Bronchial epithelial cell (primary cell): ENCODE results near the gene CD247. TPM values are rescaled to one million over a fixed set of nuclear protein-coding genes. Genes with fewer than 3 reads are reported as not detected.

Experiments used
- DNase-seq: peaks from one replicate; pipeline ENCODE4 v3.0.0-alpha.2; 2010; ENCODE audit warnings: low read depth
- FAIRE-seq: peaks from 2 replicates; lab custom pipeline; 2011; peaks lifted over from hg19 to GRCh38; lab: Jason Lieb, UNC
- H3K27me3 ChIP-seq: 2 replicates; pipeline ENCODE4 v1.5.1; 2011; ENCODE audit warnings: low read length; ENCODE audit not compliant: control insufficient read depth, insufficient read depth
- H3K36me3 ChIP-seq: 2 replicates; pipeline ENCODE4 v1.5.1; 2011; ENCODE audit warnings: low read length; ENCODE audit not compliant: control insufficient read depth, insufficient read depth
- H3K4me3 ChIP-seq: 2 replicates; pipeline ENCODE4 v1.5.1; 2011; ENCODE audit warnings: mild to moderate bottlenecking, low read depth, low read length, control low read depth
- total RNA-seq: library from RNA; depleted of rRNA; stranded (reverse); fragments of >200 nt; gene quantifications from 2 replicates; pipeline ENCODE4 v1.2.1, GENCODE V29; 2014
- TF ChIP-seq, protein P1 (sequence below): IDR thresholded peaks from 2 replicates; pipeline ENCODE4 v1.5.1; 2011; ENCODE audit warnings: mild to moderate bottlenecking, moderate library complexity, low read length, control low read depth, inconsistent platforms; ENCODE audit not compliant: insufficient read depth, severe bottlenecking

CD247 gene
- total RNA-seq, 1 donor from 2014 or later, result not detected

- no peaks in the 10 kb centered on the region for H3K27me3 ChIP-seq
- FAIRE-seq, result no peak
- DNase-seq, result no peak
- TF ChIP-seq, protein P1, sequence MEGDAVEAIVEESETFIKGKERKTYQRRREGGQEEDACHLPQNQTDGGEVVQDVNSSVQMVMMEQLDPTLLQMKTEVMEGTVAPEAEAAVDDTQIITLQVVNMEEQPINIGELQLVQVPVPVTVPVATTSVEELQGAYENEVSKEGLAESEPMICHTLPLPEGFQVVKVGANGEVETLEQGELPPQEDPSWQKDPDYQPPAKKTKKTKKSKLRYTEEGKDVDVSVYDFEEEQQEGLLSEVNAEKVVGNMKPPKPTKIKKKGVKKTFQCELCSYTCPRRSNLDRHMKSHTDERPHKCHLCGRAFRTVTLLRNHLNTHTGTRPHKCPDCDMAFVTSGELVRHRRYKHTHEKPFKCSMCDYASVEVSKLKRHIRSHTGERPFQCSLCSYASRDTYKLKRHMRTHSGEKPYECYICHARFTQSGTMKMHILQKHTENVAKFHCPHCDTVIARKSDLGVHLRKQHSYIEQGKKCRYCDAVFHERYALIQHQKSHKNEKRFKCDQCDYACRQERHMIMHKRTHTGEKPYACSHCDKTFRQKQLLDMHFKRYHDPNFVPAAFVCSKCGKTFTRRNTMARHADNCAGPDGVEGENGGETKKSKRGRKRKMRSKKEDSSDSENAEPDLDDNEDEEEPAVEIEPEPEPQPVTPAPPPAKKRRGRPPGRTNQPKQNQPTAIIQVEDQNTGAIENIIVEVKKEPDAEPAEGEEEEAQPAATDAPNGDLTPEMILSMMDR, result no peak
- H3K4me3 ChIP-seq, result no peak overlapping the region
- no peaks in the 10 kb centered on the region for H3K36me3 ChIP-seq
Observed at GRCh38 chr1:167528057-167528728, 9.9 kb upstream of the CD247 start.

DNA sequence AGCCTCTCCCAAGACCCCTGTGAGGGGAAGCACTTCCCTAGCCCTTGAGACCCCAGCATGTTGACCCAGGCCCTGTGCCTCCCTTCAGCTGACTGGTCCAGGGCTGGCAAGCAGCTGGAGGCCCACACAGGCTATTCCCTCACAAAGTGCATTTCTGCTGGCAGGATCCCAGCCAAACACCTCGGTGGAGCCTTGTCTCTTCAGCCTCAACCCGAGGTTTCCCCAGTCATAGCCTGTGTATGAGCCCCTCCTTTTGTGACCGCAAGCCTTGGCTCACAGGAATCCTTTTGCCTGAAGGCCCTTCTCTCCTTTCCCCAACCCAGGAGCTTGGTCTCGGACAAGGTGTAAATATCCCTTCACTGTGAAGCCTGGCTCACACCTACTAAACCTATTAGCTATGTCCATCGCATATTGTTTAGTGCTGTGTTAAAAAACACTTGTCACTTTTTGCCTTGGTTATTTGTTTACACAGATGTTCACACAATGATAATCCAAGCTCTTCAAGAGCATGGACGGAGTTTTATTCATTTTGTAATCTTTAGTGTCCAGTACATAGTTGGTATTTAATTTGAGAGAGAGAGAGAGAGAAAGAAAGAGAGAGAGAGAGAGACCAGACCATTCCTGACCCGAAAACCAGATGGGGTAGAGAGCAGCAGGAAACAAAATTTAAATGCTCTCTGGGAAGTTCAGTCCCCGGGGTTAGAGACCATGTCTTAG lies 8.5 kb upstream of the CD247 start:
- Histone ChIP-seq H3K36me3 (no peaks in the 10 kb centered on the region), H3K4me3 (no peak overlapping the region), H3K27me3 (no peaks in the 10 kb centered on the region)
- DNase-seq (no peak), FAIRE-seq (no peak)
- TF ChIP-seq, protein P1, result no peak

- FAIRE-seq (no peak), DNase-seq (no peak)
- Histone ChIP-seq H3K4me3 (no peak overlapping the region), H3K27me3 (no peaks in the 10 kb centered on the region), H3K36me3 (no peaks in the 10 kb centered on the region)
- TF ChIP-seq, protein P1, result no peak
Observed at GRCh38 chr1:167524651-167525050, 6.3 kb upstream of the CD247 start.

- TF ChIP-seq, protein P1, result no peak
- DNase-seq (no peak), FAIRE-seq (no peak)
- Histone ChIP-seq H3K27me3 (no peaks in the 10 kb centered on the region), H3K36me3 (no peaks in the 10 kb centered on the region), H3K4me3 (no peak overlapping the region)
Observed at GRCh38 chr1:167522246-167522645, 3.9 kb upstream of the CD247 start.

DNA sequence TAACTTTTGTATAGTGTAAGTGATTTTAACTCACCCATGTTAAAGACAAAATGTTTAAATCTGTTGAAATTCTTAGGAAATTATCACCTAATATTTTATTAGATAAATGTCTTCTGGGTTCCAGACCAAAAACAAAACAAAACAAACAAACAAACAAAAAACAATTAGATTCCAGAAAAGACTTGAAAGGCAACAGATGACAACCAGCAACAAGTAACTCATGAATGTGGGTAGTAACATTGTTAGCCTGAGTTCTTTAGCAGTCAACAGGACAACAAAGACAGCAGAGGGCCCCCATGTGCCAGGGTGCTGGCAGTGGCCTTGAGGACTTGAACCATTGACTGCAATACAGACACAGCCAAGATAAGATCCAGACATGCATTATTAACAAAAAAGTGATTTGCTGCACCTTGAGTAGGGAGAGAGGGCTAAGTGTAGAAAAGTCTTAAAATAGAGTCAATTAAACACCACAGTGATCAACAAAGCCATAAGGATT lies 2.4 kb upstream of the CD247 start:
- no peak for FAIRE-seq
- Histone ChIP-seq H3K4me3 (no peak overlapping the region), H3K27me3 (no peaks in the 10 kb centered on the region), H3K36me3 (no peaks in the 10 kb centered on the region)
- no peak for DNase-seq
- TF ChIP-seq, protein P1, result no peak
